ENCODE data around the gene L3MBTL4.
"Not testable (repeated sequence)": the region's sequence is repeated elsewhere in the genome, so short reads cannot be mapped to it uniquely, and the experiment has no call there.

L3MBTL4 gene

GRCh38 chr18:6406075-6406909 is 8.4 kb downstream of the L3MBTL4 start:
- DNase-seq, result peak; percentile 47

GRCh38 chr18:6405237-6406074 is 9.3 kb downstream of the L3MBTL4 start:
- DNase-seq, result peak; percentile 11

GRCh38 chr18:6404834-6405233 is 9.9 kb downstream of the L3MBTL4 start:
- no peak for DNase-seq

GRCh38 chr18:6401687-6402086 is 13.0 kb downstream of the L3MBTL4 start:
- DNase-seq, result no peak

- no peak for DNase-seq
Measured at GRCh38 chr18:6399776-6400175, 14.9 kb downstream of the L3MBTL4 start.

GRCh38 chr18:6397931-6398566 is 16.7 kb downstream of the L3MBTL4 start:
- no peak for DNase-seq

GRCh38 chr18:6396847-6397246 is 17.9 kb downstream of the L3MBTL4 start:
- DNase-seq, result no peak

- no peak for DNase-seq
Measured at GRCh38 chr18:6396276-6396675, 18.4 kb downstream of the L3MBTL4 start.

GRCh38 chr18:6389005-6389404 is 25.7 kb downstream of the L3MBTL4 start:
- no peak for DNase-seq

GRCh38 chr18:6382963-6383362 is 31.7 kb downstream of the L3MBTL4 start:
- DNase-seq, result no peak

- not testable (repeated sequence) for DNase-seq
Measured at GRCh38 chr18:6377473-6377872, 37.2 kb downstream of the L3MBTL4 start.

- no peak for DNase-seq
Measured at GRCh38 chr18:6376433-6377229, 38.1 kb downstream of the L3MBTL4 start.

- DNase-seq, result no peak
Measured at GRCh38 chr18:6374935-6375529, 39.7 kb downstream of the L3MBTL4 start.

- no peak for DNase-seq
Measured at GRCh38 chr18:6374340-6374739, 40.4 kb downstream of the L3MBTL4 start.

GRCh38 chr18:6373187-6373586 is 41.5 kb downstream of the L3MBTL4 start:
- no peak for DNase-seq

GRCh38 chr18:6370886-6371635 is 43.6 kb downstream of the L3MBTL4 start:
- peak; percentile 7 for DNase-seq

- no peak for DNase-seq
Measured at GRCh38 chr18:6370410-6370809, 44.3 kb downstream of the L3MBTL4 start.

- no peak for DNase-seq
Measured at GRCh38 chr18:6368017-6368416, 46.7 kb downstream of the L3MBTL4 start.

- no peak for DNase-seq
Measured at GRCh38 chr18:6367208-6367607, 47.5 kb downstream of the L3MBTL4 start.

GRCh38 chr18:6366776-6367175 is 47.9 kb downstream of the L3MBTL4 start:
- DNase-seq, result no peak

- DNase-seq, result no peak
Measured at GRCh38 chr18:6365385-6365784, 49.3 kb downstream of the L3MBTL4 start.
